Endodermal cell (in vitro differentiated cells): ENCODE data around the gene NCKAP5. TPM values are rescaled to one million over a fixed set of nuclear protein-coding genes. Genes with fewer than 3 reads are reported as not detected.

Source experiments
- DNase-seq: peaks from one replicate; pipeline ENCODE4 v3.0.0-alpha.2; 2017
- H3K27ac ChIP-seq: 2 replicates; pipeline ENCODE4 v1.5.1; 2013; ENCODE audit warnings: mild to moderate bottlenecking, low read depth, low read length, moderate library complexity
- H3K27me3 ChIP-seq: 2 replicates; pipeline ENCODE4 v1.6.1; 2013; ENCODE audit warnings: mild to moderate bottlenecking, low read length, moderate library complexity; ENCODE audit not compliant: insufficient read depth, control insufficient read depth, poor library complexity, severe bottlenecking
- H3K36me3 ChIP-seq: 2 replicates; pipeline ENCODE4 v1.7.0; 2013; ENCODE audit warnings: mild to moderate bottlenecking, low read length, moderate library complexity; ENCODE audit not compliant: control insufficient read depth, insufficient read depth
- H3K4me1 ChIP-seq: one replicate; pipeline ENCODE4 v1.7.0; 2013; ENCODE audit warnings: low read length; ENCODE audit not compliant: control insufficient read depth, insufficient read depth
- H3K4me3 ChIP-seq: 2 replicates; pipeline ENCODE4 v1.5.1; 2013; ENCODE audit warnings: mild to moderate bottlenecking, low read length, moderate library complexity
- H3K9ac ChIP-seq: 2 replicates; pipeline ENCODE4 v1.6.1; 2013; ENCODE audit warnings: mild to moderate bottlenecking, low read length, moderate library complexity; ENCODE audit not compliant: poor library complexity, severe bottlenecking; ENCODE audit errors: extremely low read depth
- H3K9me3 ChIP-seq: 2 replicates; pipeline ENCODE4 v1.6.1; 2013; ENCODE audit warnings: mild to moderate bottlenecking, low read length, moderate library complexity; ENCODE audit not compliant: control insufficient read depth
- H3K27ac Mint-ChIP-seq: 2 replicates; pipeline ENCODE4 v1.8.0; 2020; ENCODE audit warnings: mixed read lengths
- H3K27me3 Mint-ChIP-seq: 2 replicates; pipeline ENCODE4 v1.8.0; 2021; ENCODE audit warnings: mild to moderate bottlenecking, mixed read lengths; ENCODE audit not compliant: insufficient read depth
- H3K36me3 Mint-ChIP-seq: 2 replicates; pipeline ENCODE4 v1.8.0; 2020; ENCODE audit warnings: low read depth, mixed read lengths
- H3K4me1 Mint-ChIP-seq: 2 replicates; pipeline ENCODE4 v1.8.0; 2020; ENCODE audit warnings: mixed read lengths
- H3K4me3 Mint-ChIP-seq: 2 replicates; pipeline ENCODE4 v1.8.0; 2020; ENCODE audit warnings: mild to moderate bottlenecking, moderate library complexity, mixed read lengths
- H3K9me3 Mint-ChIP-seq: 2 replicates; pipeline ENCODE4 v1.8.0; 2020; ENCODE audit warnings: mild to moderate bottlenecking, mixed read lengths
- WGBS, 2 experiments: methylation state at CpG; one replicate each; pipeline versions ENCODE4 v1.1.5 to v1.1.7; 2013; ENCODE audit warnings: missing lambda C conversion rate in 2 of 2, mixed read lengths in 1 of 2; ENCODE audit not compliant: insufficient coverage in 1 of 2, insufficient read length in 1 of 2; 5-methylcytosine and 5-hydroxymethylcytosine counted together
- total RNA-seq, 2 donors: library from RNA; stranded (reverse); fragmentation: NEBNext Ultra II Directional in 1 of 2; extraction: Animal tissue kit (Norgen Biotek cat#: 25700) in 1 of 2; gene quantifications; 2 replicates in 1 of 2; 3 replicates in 1 of 2; pipeline ENCODE4 v1.2.1, GENCODE V29; 2021
- TF ChIP-seq, protein P1 (sequence below): fragments of 200-600 bp; sonication (generic); conservative IDR thresholded peaks from 2 replicates; pipeline ENCODE4 v1.5.0; 2021; ENCODE audit warnings: antibody characterized with exemption, mild to moderate bottlenecking

NCKAP5 gene
- total RNA-seq, 2 donors from 2014 or later: 0.58 to 0.92 TPM

DNA sequence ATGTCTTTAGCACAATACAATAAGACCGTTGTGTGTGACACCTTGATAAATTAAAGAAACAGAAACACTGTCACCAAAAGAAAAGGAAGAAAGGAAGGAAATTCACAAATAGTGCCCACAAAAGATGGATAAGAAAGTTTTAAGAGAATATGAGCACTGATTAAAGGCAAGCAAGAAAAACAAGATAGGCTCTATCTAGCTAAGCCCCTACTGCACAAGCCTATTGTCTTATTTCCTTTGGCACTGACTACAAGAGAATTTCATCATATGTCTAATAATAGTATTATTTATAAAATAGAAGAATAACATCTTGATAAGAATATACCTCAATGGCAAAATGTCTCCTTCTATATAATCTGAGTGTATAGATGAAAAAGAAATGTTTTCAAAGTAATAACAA is 335.7 kb downstream of the NCKAP5 start:
- H3K4me3 Mint-ChIP-seq: no peak overlapping the region
- no peak for DNase-seq
- H3K9ac ChIP-seq: no peak overlapping the region
- H3K27me3 Mint-ChIP-seq: no peaks in the 10 kb centered on the region
- no peaks in the 10 kb centered on the region for H3K36me3 Mint-ChIP-seq
- no peak overlapping the region for H3K4me3 ChIP-seq
- H3K36me3 ChIP-seq: no peaks in the 10 kb centered on the region
- H3K27me3 ChIP-seq: no peaks in the 10 kb centered on the region
- WGBS, 2 experiments: 50 to 83% methylated on average over 1 of the region's 1 CpG
- H3K4me1 Mint-ChIP-seq: peaks cover 44% of the 10 kb centered on the region
- no peaks in the 10 kb centered on the region for H3K9me3 ChIP-seq
- H3K27ac ChIP-seq: no peak overlapping the region
- no peaks in the 10 kb centered on the region for H3K9me3 Mint-ChIP-seq
- TF ChIP-seq, protein P1, sequence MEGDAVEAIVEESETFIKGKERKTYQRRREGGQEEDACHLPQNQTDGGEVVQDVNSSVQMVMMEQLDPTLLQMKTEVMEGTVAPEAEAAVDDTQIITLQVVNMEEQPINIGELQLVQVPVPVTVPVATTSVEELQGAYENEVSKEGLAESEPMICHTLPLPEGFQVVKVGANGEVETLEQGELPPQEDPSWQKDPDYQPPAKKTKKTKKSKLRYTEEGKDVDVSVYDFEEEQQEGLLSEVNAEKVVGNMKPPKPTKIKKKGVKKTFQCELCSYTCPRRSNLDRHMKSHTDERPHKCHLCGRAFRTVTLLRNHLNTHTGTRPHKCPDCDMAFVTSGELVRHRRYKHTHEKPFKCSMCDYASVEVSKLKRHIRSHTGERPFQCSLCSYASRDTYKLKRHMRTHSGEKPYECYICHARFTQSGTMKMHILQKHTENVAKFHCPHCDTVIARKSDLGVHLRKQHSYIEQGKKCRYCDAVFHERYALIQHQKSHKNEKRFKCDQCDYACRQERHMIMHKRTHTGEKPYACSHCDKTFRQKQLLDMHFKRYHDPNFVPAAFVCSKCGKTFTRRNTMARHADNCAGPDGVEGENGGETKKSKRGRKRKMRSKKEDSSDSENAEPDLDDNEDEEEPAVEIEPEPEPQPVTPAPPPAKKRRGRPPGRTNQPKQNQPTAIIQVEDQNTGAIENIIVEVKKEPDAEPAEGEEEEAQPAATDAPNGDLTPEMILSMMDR: no peak
- H3K27ac Mint-ChIP-seq: no peak overlapping the region
- H3K4me1 ChIP-seq: peaks cover 16% of the 10 kb centered on the region

DNA sequence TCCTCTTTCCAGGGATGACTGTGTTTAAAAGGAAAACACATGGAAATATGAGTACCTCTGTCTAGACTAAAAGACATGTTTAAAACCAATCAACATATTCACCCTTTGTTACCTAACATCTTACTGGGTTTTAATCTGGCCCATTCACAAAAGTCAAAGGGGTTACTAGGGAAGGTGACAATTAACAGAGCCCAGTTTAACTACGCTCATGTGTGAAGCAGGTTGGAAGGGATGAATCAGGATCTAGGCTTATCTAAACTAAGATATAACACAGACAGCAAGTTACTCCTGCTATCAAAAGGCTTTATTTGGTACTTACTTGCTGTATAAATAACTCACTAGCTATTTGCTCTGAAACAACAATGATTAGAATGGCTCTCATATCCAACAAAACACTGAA is 337.0 kb downstream of the NCKAP5 start:
- H3K9ac ChIP-seq: no peak overlapping the region
- no peaks in the 10 kb centered on the region for H3K9me3 Mint-ChIP-seq
- TF ChIP-seq, protein P1: no peak
- no peak overlapping the region for H3K27ac Mint-ChIP-seq
- H3K36me3 ChIP-seq: no peaks in the 10 kb centered on the region
- no peak overlapping the region for H3K4me3 Mint-ChIP-seq
- H3K4me3 ChIP-seq: peak overlapping the region; percentile 43
- H3K27me3 ChIP-seq: no peaks in the 10 kb centered on the region
- H3K4me1 Mint-ChIP-seq: peaks cover 41% of the 10 kb centered on the region
- DNase-seq: no peak
- no peaks in the 10 kb centered on the region for H3K27me3 Mint-ChIP-seq
- no peaks in the 10 kb centered on the region for H3K9me3 ChIP-seq
- WGBS, 2 experiments: 41% methylated on average over 1 of the region's 1 CpG; no CpG with 5 or more reads in 1 of the 2 experiments
- no peak overlapping the region for H3K27ac ChIP-seq
- peaks cover 16% of the 10 kb centered on the region for H3K4me1 ChIP-seq
- no peaks in the 10 kb centered on the region for H3K36me3 Mint-ChIP-seq

DNA sequence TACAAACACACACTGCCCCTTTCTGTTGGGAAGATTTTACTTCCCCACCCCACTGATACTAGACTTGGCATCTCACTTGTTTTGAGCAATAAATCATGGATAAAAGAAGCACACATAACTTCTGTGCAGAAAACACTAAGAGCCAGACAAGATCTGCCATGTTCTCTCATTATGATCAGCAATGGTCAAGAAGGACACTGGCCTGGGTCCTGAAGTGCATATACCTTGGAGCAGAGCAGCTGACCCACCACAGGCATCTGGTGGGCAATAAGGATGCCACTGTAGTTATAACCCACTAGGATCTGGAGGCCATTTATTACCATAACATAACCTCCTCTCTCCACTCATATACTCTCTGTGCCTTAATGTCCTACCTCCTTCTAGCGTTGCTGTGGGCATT is 338.3 kb downstream of the NCKAP5 start:
- Histone ChIP-seq H3K9me3 (no peaks in the 10 kb centered on the region), H3K4me3 (no peak overlapping the region), H3K9ac (no peak overlapping the region), H3K27me3 (no peaks in the 10 kb centered on the region), H3K27ac (no peak overlapping the region), H3K4me1 (peaks cover 16% of the 10 kb centered on the region), H3K36me3 (no peaks in the 10 kb centered on the region)
- H3K4me3 Mint-ChIP-seq: no peak overlapping the region
- no peak for DNase-seq
- no peaks in the 10 kb centered on the region for H3K9me3 Mint-ChIP-seq
- TF ChIP-seq, protein P1: no peak
- no peak overlapping the region for H3K27ac Mint-ChIP-seq
- H3K36me3 Mint-ChIP-seq: no peaks in the 10 kb centered on the region
- no peaks in the 10 kb centered on the region for H3K27me3 Mint-ChIP-seq
- WGBS, 2 experiments: 100% methylated on average over 1 of the region's 1 CpG; no CpG with 5 or more reads in 1 of the 2 experiments
- H3K4me1 Mint-ChIP-seq: peaks cover 41% of the 10 kb centered on the region
